ENCODE measurements around the gene CAMP.
"Not testable (repeated sequence)": the region's sequence is repeated elsewhere in the genome, so short reads cannot be mapped to it uniquely, and the experiment has no call there.

The CAMP gene

DNA sequence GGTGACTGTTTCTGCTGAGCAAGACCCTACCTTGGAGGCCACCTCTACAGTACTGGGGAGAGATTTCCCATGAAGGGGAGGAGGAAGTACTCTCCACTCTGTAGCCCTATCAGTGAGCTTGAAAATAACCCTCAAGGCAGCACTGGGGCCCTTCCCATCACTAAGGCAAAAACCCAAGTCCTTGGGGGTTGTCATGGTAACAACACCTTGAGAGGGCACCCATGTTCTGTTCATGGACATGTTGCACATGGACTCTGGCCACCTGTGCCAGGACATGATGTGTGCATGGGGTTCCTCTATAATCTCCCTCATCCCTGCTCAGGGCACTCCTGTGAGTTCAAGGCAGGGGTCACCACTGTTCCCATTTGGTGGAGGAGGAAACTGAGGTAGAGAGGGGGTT is 24.2 kb upstream of the CAMP start:
- Mint-ChIP-seq H3K4me3 (no peak overlapping the region), H3K27ac (no peak overlapping the region), H3K36me3 (no peaks in the 10 kb centered on the region), H3K27me3 (no peaks in the 10 kb centered on the region), H3K9me3 (no peaks in the 10 kb centered on the region), H3K4me1 (no peaks in the 10 kb centered on the region)

DNA sequence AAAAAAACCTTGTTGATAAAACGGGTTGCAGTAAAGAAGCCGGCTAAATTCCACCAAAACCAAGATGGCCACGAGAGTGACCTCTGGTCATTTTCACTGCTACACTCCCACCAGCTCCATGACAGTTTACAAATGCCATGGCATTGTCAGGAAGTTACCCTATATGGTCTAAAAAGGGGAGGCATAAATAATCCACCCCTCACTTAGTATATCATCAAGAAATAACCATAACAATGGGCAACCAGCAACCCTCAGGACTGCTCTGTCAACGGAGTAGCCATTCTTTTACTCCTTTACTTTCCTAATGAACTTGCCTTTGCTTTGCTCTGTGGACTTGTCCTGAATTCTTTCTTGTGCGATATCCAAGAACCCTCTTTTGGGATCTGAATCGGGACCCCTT is 20.7 kb upstream of the CAMP start:
- H3K4me1 Mint-ChIP-seq = no peaks in the 10 kb centered on the region
- no peaks in the 10 kb centered on the region for H3K36me3 Mint-ChIP-seq
- H3K27me3 Mint-ChIP-seq = no peaks in the 10 kb centered on the region
- no peak overlapping the region for H3K27ac Mint-ChIP-seq
- no peak overlapping the region for H3K4me3 Mint-ChIP-seq
- no peaks in the 10 kb centered on the region for H3K9me3 Mint-ChIP-seq

DNA sequence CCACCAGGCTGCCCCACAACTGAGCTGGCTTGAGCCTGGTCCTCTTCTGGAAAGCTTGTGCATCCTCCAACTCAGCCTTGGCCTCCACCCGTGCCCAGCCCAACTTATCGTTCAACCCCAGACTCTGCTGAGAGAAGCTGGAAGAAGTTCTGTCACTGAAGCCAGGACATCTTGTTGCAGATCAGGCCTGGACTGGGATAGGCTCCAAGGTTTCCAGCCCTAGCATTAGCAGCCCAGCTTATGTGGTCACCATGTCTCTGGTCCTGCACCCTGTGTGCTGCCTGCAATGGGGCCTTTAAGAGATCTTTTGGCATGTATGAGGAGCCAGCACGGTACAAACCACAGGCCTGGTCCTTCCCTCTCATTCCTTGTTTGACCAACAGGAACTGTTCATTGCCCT is 15.2 kb upstream of the CAMP start:
- Mint-ChIP-seq H3K36me3 (no peaks in the 10 kb centered on the region), H3K9me3 (no peaks in the 10 kb centered on the region), H3K4me1 (no peaks in the 10 kb centered on the region), H3K27ac (no peak overlapping the region), H3K27me3 (no peaks in the 10 kb centered on the region), H3K4me3 (no peak overlapping the region)

DNA sequence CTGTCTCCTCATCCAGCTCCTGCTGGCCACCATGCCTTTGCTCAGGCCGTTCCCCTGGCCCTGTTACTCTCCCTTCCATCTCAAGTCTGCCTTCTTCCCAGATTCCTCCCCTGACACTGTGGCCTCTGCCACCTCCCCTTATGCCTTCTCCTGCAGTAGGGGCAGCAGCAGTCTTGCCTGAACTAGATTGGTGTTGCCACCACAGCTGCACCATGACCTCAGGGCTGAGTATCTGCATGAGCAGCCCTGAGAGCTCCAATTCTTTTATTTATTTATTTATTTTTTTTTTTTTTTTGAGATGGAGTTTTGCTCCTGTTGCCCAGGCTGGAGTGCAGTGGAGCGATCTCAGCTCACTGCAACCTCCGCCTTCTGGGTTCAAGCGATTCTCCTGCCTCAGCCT is 13.8 kb upstream of the CAMP start:
- no peak overlapping the region for H3K27ac Mint-ChIP-seq
- H3K4me1 Mint-ChIP-seq = no peaks in the 10 kb centered on the region
- no peaks in the 10 kb centered on the region for H3K36me3 Mint-ChIP-seq
- no peak overlapping the region for H3K4me3 Mint-ChIP-seq
- H3K9me3 Mint-ChIP-seq = no peaks in the 10 kb centered on the region
- H3K27me3 Mint-ChIP-seq = no peaks in the 10 kb centered on the region

DNA sequence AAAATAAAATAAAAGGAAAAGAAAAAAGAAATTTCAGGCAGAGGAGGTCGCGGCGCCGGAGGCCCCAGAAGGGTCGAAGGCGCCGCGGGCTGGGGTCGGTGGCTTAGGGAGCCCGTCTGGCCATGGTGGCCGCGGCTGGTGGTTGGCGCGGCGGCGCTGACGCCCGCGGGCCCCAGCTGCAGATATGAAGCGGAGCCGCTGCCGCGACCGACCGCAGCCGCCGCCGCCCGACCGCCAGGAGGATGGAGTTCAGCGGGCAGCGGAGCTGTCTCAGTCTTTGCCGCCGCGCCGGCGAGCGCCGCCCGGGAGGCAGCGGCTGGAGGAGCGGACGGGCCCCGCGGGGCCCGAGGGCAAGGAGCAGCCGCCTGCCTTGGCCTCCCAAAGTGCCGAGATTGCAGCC is 12.8 kb upstream of the CAMP start:
- H3K27ac Mint-ChIP-seq, H3K36me3 Mint-ChIP-seq, H3K27me3 Mint-ChIP-seq, H3K4me1 Mint-ChIP-seq, H3K4me3 Mint-ChIP-seq, H3K9me3 Mint-ChIP-seq: not testable (repeated sequence)

DNA sequence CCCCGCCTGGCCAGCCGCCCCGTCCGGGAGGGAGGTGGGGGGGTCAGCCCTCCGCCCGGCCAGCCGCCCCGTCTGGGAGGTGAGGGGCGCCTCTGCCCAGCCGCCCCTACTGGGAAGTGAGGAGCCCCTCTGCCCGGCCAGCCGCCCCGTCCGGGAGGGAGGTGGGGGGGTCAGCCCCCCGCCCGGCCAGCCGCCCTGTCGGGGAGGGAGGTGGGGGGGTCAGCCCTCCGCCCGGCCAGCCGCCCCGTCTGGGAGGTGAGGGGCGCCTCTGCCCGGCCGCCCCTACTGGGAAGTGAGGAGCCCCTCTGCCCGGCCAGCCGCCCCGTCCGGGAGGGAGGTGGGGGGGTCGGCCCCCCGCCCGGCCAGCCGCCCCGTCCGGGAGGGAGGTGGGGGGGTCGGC is 11.5 kb upstream of the CAMP start:
- not testable (repeated sequence) for H3K27me3 Mint-ChIP-seq, H3K4me3 Mint-ChIP-seq, H3K27ac Mint-ChIP-seq, H3K36me3 Mint-ChIP-seq, H3K9me3 Mint-ChIP-seq, H3K4me1 Mint-ChIP-seq

DNA sequence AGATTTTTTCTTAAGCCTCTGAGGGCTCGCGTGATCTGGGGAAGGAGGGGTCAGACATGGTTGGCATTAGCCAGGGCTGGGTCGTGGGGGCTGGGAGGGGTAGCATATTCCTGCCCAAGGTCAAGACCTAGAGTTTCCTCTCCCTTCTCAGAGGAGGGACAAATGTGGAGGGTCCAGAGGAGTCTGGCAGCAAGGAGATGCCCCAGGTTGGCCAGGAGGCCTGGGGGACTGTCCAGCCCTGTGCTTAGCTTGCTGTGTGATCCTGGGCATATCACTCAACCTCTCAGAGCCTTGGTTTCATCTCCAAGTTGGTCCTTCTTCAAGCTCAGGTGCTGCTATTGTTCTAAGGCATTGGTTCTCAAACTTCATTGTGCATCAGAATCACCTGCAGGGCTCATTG is 9.1 kb upstream of the CAMP start:
- Mint-ChIP-seq H3K4me3 (no peak overlapping the region), H3K4me1 (no peaks in the 10 kb centered on the region), H3K27me3 (peaks cover 1% of the 10 kb centered on the region), H3K27ac (no peak overlapping the region), H3K9me3 (no peaks in the 10 kb centered on the region), H3K36me3 (no peaks in the 10 kb centered on the region)

DNA sequence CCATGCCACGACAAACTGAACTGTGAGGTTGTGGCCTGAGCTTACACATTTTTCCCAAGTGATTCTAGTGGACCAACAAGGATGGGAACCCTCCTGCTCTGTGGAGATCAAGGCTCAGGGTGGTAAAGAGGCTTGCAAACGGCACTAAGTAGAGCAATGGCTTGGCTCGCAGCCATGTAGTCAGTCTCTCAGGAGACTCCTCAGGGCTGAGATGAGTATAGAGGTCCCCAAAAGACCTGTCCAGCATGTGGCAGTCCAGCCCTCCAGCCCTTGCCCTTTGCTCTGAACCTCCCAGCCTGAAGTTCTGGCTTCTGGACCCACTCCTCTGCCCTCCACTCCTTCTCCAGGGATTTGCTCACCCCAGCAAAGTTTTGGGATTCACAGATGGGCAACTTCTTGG is 8.3 kb upstream of the CAMP start:
- no peaks in the 10 kb centered on the region for H3K4me1 Mint-ChIP-seq
- H3K4me3 Mint-ChIP-seq = no peak overlapping the region
- peaks cover 1% of the 10 kb centered on the region for H3K27me3 Mint-ChIP-seq
- no peaks in the 10 kb centered on the region for H3K36me3 Mint-ChIP-seq
- H3K27ac Mint-ChIP-seq = no peak overlapping the region
- no peaks in the 10 kb centered on the region for H3K9me3 Mint-ChIP-seq

DNA sequence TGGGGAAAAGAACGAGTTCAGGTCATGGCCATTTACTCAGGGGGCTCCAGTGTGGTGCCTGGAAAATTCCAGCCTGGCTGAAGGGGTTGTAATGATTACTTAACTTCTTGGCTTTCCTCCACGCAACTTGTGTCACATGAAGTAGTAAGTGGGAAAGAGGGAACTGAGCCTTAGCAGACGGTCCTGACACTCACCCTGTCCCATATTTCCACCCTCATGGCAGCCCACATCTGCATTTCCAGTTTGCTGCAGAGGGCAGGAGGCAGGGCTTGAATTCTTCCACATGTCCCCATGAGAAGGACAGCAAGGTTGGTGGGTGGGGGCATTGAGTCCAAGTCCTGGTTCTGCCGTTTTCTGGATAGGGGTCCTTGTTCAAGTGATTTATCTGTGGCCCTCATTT is 7.8 kb upstream of the CAMP start:
- no peaks in the 10 kb centered on the region for H3K9me3 Mint-ChIP-seq
- peaks cover 1% of the 10 kb centered on the region for H3K27me3 Mint-ChIP-seq
- no peaks in the 10 kb centered on the region for H3K36me3 Mint-ChIP-seq
- no peak overlapping the region for H3K27ac Mint-ChIP-seq
- no peak overlapping the region for H3K4me3 Mint-ChIP-seq
- no peaks in the 10 kb centered on the region for H3K4me1 Mint-ChIP-seq

DNA sequence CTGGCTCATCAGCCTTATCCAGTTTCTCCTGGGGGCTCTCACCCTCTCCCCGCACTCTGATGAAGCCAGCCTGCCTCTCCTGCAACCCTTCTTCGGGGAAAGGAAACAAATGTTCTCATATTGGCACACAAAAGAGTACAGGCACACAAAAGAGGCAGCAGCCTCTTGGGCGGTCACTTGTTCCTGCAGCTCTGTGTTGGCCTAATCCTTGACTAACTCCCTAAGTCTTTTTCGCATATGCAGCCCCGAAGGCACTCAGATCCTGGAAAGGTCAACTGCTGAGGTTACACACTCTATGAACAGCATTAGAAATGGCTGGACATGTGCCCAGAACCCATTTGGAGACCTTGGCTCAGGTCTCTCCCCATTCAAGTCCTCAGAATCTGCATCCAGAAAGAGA is 7.4 kb upstream of the CAMP start:
- no peak overlapping the region for H3K27ac Mint-ChIP-seq
- H3K4me1 Mint-ChIP-seq = no peaks in the 10 kb centered on the region
- H3K9me3 Mint-ChIP-seq = no peaks in the 10 kb centered on the region
- H3K4me3 Mint-ChIP-seq = no peak overlapping the region
- no peaks in the 10 kb centered on the region for H3K36me3 Mint-ChIP-seq
- H3K27me3 Mint-ChIP-seq = peaks cover 1% of the 10 kb centered on the region

DNA sequence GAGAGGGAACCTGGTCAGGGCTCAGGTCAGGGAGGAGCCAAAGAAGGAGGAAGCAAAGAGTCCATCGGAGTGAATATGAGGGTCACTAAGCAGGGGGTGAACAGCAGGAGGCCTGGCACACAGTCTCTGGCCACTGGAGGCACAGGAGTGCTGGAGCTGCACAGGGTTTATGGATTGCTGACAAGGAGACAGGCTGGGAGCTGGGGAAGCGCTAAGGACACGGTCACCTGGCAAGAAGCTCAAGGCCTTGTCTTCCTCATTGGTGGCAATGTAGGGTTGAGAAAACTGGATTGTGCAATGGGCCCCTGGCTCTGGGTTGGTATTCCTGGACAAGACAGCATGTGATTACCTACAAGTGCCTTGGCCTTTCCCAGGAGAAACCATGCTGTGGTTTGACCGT is 5.8 kb upstream of the CAMP start:
- Mint-ChIP-seq H3K36me3 (no peaks in the 10 kb centered on the region), H3K27ac (peak overlapping the region; percentile 62), H3K9me3 (no peaks in the 10 kb centered on the region), H3K4me3 (no peak overlapping the region), H3K4me1 (no peaks in the 10 kb centered on the region), H3K27me3 (peaks cover 1% of the 10 kb centered on the region)

DNA sequence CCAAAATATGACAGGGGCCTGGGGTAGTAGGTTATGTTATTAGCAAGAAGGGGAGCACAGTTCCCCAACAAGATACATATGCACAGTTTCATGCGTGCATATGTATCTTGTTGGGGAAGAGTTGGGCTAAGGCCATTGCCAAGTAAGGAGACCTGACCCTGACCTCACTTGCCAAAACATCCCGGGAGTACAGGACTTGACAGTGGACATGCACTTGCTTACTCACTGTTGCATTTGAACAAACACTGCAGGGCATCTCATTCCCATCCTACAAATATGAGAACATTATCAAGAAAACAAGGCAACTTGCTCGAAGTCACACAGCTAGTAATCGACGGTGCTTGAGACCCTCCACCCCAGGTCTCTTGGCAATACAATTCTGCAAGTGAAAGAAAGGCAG is 4.8 kb upstream of the CAMP start:
- no peaks in the 10 kb centered on the region for H3K36me3 Mint-ChIP-seq

DNA sequence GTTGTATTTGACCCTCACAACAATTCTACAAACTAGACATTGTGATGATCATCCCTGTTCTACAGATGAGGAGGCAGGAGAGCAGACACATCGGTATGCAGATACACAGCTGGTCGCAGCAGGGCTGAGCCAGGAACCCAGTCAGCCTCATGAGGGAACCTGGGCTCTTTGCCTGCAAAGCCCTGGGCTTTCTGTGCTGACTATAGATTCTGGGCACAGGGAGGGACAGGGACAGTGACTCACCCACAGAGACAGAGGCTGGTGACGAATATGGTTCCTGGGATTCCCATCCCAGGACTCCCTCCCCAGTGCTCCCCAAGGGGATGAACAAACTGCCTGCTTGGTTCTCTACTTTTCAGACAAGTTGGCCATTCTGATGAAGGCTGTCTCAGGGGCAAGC is 3.8 kb upstream of the CAMP start:
- Mint-ChIP-seq H3K9me3 (no peaks in the 10 kb centered on the region), H3K27me3 (peaks cover 1% of the 10 kb centered on the region), H3K36me3 (no peaks in the 10 kb centered on the region), H3K27ac (no peak overlapping the region), H3K4me3 (no peak overlapping the region), H3K4me1 (no peaks in the 10 kb centered on the region)

More for the DNA sequence above, 4.8 kb upstream of the CAMP start:
- Mint-ChIP-seq H3K4me3 (no peak overlapping the region), H3K27me3 (peaks cover 1% of the 10 kb centered on the region), H3K9me3 (no peaks in the 10 kb centered on the region), H3K27ac (no peak overlapping the region), H3K4me1 (no peaks in the 10 kb centered on the region)

DNA sequence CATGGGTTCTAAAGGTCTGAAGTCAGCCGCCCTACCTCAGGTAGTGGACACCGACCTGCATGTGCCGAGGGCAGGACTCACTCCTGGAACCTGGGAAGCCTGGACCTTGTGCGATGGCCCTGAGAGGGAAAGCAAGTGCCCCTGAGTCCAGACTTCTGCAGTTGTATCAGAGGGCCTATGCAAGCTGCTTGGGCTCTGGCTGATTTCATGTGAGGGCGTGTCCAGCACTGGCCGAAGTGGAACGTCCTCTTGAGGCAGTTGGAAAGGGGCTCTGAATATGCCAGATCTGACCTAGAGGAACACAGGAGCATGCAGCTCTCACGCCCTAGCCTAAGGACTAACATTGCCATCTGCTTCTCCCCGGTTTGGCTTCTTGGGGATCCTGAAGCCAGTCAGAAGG is 2.5 kb upstream of the CAMP start:
- H3K4me1 Mint-ChIP-seq = no peaks in the 10 kb centered on the region
- peaks cover 1% of the 10 kb centered on the region for H3K27me3 Mint-ChIP-seq
- no peak overlapping the region for H3K27ac Mint-ChIP-seq
- no peaks in the 10 kb centered on the region for H3K36me3 Mint-ChIP-seq
- no peaks in the 10 kb centered on the region for H3K9me3 Mint-ChIP-seq
- no peak overlapping the region for H3K4me3 Mint-ChIP-seq

DNA sequence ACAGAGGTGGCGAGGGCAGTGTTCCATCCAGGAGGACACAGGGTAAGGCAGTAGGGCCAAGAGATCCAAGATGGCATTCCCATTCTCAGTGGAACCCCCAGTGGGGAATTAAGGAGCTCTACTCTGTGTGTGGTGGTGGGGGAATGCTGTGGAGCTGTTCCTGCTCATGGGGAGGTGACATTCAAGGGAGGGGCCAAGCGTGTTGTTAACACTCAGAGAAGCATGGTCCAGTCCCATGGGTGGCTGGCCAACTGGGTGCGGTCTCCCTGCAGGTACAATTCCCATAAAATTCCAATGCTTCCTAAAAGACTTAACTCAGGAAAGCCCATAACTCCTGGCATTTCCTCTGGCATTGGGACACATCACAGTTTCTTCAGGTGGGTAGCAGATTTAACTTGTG is 2.3 kb downstream of the CAMP start:
- H3K27me3 Mint-ChIP-seq = no peaks in the 10 kb centered on the region
- no peak overlapping the region for H3K27ac Mint-ChIP-seq
- H3K4me1 Mint-ChIP-seq = peaks cover 5% of the 10 kb centered on the region
- no peaks in the 10 kb centered on the region for H3K36me3 Mint-ChIP-seq
- no peaks in the 10 kb centered on the region for H3K9me3 Mint-ChIP-seq
- no peak overlapping the region for H3K4me3 Mint-ChIP-seq

DNA sequence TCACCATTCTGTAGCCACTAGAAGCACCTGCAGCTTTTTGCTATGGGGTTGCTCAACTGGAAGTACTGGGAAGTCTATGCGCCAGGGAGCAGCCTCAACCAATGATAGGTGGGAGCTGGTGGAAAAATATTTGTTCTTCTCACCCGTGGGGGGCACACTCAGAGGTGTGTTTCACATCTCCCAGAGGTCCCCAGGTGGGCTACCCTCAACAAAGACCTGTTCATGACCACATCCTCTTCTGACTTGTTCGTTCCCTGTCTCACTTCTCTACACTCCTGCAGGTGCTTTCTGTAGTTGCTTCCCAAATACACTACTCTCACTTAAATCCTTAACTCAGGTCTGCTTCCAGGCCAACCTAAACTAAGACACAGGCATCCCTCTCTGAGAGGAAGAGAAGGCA is 3.6 kb downstream of the CAMP start:
- Mint-ChIP-seq H3K36me3 (no peaks in the 10 kb centered on the region), H3K4me3 (no peak overlapping the region), H3K27me3 (no peaks in the 10 kb centered on the region), H3K27ac (no peak overlapping the region), H3K4me1 (peaks cover 5% of the 10 kb centered on the region), H3K9me3 (no peaks in the 10 kb centered on the region)

DNA sequence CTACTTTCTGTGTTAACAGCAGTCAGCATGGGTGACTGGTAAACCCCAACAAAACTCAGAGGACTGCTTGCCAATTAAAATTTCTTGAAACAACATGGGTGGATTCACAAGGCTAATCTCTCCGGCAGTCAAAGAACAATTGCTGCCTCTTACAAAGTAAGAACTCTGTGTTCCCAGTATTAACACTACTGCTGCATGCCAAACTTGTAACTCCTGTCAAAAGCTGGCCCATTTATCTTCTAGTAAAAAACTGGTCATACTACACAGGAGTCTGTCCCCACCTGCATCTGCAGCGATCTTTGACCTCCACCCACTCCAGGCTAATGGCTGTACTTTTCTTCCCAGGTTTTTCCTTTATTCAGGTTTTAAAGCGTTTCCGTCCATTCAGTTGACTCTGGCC is 8.9 kb downstream of the CAMP start:
- H3K9me3 Mint-ChIP-seq = no peaks in the 10 kb centered on the region
- H3K27me3 Mint-ChIP-seq = peaks cover 3% of the 10 kb centered on the region
- no peak overlapping the region for H3K4me3 Mint-ChIP-seq
- peaks cover 9% of the 10 kb centered on the region for H3K4me1 Mint-ChIP-seq
- peak overlapping the region; percentile 4 for H3K27ac Mint-ChIP-seq
- H3K36me3 Mint-ChIP-seq = no peaks in the 10 kb centered on the region

DNA sequence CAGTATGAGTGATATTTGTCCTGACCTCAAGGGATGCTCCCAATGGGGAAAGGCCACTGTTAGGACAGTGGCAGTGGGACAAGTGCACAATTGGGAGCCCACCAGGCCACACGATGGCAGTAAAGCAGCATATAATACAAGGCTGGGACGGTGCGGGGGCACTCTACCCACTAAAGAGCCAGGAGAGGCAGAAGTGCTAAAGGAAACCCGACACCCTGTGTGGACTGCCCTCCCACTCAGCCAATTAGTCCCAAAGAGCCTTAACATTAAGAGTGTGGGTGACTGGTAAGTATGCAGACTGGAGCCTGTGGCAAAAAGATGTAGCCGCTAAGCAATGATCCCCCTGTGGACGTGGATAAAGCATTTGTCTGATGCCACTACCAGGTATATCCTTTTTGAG is 9.4 kb downstream of the CAMP start:
- Mint-ChIP-seq H3K27me3 (peaks cover 3% of the 10 kb centered on the region), H3K36me3 (no peaks in the 10 kb centered on the region), H3K4me3 (no peak overlapping the region), H3K27ac (peak overlapping the region; percentile 4), H3K4me1 (peaks cover 7% of the 10 kb centered on the region), H3K9me3 (no peaks in the 10 kb centered on the region)
